Measurements from ENCODE around the gene MRTFA.

DNA sequence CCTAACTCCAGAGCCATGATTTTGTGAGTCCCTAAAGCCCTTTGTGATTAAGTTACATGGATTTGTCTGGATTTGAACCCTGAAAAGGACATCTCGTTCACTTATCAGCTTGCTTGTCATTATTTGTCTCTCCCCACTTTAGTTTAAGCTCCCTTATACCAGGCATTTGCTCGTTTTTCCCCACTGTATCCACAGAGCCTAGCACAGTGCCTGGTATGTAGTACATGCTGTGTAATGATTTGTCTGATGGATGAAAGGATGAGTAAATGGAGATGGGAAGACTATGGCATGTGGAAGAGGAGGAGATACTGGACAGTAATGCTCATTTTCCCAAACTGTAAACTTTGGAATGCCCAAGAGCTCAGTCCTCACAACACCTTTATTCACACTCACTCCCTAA lies 33.5 kb upstream of the MRTFA start:
- TF ChIP-seq GATA3 (IDR thresholded peaks at IDR 0.05; ENCODE audit: low read depth, low read length) (no peak), GATA2 (IDR thresholded peaks at IDR 0.05; ENCODE audit: low read depth, low read length) (no peak)
